Thoracic aorta (tissue), 2 donors: ENCODE data around the gene CCDC106. TPM values are rescaled to one million over a fixed set of nuclear protein-coding genes. Genes with fewer than 3 reads are reported as not detected.

Experiments used
- ATAC-seq: fragments of 150-250 bp; one replicate; pipeline ENCODE4 v1.8.0; 2017; ENCODE audit warnings: low read depth; ENCODE audit not compliant: insufficient number of reproducible peaks, low FRiP score
- DNase-seq: peaks from one replicate; pipeline ENCODE4 v3.0.0-alpha.2; 2020; ENCODE audit warnings: low spot score
- H3K27ac ChIP-seq, 2 donors: fragments of 200-600 bp; sonication (generic); 1 replicate in 1 of 2; 2 replicates in 1 of 2; pipeline ENCODE4 v1.5.1; 2016; ENCODE audit warnings: mild to moderate bottlenecking in 2 of 2, moderate library complexity in 2 of 2
- H3K27me3 ChIP-seq: fragments of 200-600 bp; sonication (generic); replicated peaks from 2 replicates; pipeline ENCODE4 v1.6.0; 2016; ENCODE audit warnings: mild to moderate bottlenecking; ENCODE audit not compliant: insufficient read depth
- H3K36me3 ChIP-seq: fragments of 200-600 bp; sonication (generic); one replicate; pipeline ENCODE4 v1.5.1; 2016
- H3K4me1 ChIP-seq, 2 donors: fragments of 200-600 bp; sonication (generic); 1 replicate in 1 of 2; 2 replicates in 1 of 2; pipeline versions ENCODE4 v1.5.1 to v1.6.0; 2016; ENCODE audit warnings: low read depth in 2 of 2, mild to moderate bottlenecking in 1 of 2; ENCODE audit not compliant: control insufficient read depth in 1 of 2
- H3K4me3 ChIP-seq: fragments of 200-600 bp; sonication (generic); 2 replicates; pipeline ENCODE4 v1.5.1; 2016; ENCODE audit warnings: mild to moderate bottlenecking
- H3K9me3 ChIP-seq: fragments of 200-600 bp; sonication (generic); 2 replicates; pipeline ENCODE4 v1.5.1; 2016
- total RNA-seq, 2 donors: library from RNA; depleted of rRNA; stranded (reverse); fragments of >200 nt; gene quantifications; one replicate each; pipeline versions ENCODE4 v1.1.0 to v1.2.3, GENCODE V29; 2016
- TF ChIP-seq, protein P1 (sequence below): fragments of 200-600 bp; sonication (generic); IDR thresholded peaks from one replicate; pipeline ENCODE4 v1.5.1; 2019; ENCODE audit warnings: antibody characterized with exemption

CCDC106 gene
- total RNA-seq, 2 donors from 2014 or later, result 10.5 to 14.8 TPM

DNA sequence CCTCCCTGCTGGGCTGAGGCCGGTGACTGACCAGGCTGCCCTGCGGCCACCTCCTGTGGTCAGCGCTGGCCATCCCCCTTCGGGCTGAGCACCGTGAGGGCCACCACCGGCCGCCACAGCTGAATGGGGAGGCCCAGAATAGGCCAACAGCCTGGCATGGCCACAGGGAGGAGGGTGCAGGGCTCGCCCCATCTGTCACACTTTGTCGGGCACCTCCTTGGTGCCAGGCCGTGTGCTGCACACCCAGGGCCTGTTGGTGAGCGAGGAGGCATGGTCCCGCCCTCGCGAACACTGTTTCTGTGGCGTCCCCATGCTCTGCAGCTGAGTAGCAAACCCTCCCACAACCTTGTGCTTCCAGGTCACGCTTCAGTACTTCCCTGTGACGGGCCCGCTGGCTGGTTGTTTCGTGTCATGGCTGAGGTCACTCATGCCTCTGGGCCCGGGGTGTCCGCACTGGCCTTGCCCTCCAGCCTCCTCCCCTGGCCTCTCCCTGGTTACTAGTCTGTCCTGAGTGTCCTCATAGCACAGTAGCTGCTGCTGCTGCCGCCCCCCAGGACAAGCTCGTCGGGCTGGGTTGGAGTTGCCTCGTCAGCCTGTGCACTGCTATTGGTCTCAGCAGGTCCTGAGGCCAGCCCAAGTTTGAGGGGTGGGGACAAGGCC is 42.2 kb downstream of the CCDC106 start:
- Histone ChIP-seq H3K4me3 (no peak overlapping the region), H3K36me3 (peaks cover 73% of the 10 kb centered on the region), H3K27me3 (no peaks in the 10 kb centered on the region), H3K9me3 (no peaks in the 10 kb centered on the region), H3K4me1 (no peaks in the 10 kb centered on the region), H3K27ac (no peak overlapping the region)
- DNase-seq (no peak), ATAC-seq (no peak)
- TF ChIP-seq, protein P1, sequence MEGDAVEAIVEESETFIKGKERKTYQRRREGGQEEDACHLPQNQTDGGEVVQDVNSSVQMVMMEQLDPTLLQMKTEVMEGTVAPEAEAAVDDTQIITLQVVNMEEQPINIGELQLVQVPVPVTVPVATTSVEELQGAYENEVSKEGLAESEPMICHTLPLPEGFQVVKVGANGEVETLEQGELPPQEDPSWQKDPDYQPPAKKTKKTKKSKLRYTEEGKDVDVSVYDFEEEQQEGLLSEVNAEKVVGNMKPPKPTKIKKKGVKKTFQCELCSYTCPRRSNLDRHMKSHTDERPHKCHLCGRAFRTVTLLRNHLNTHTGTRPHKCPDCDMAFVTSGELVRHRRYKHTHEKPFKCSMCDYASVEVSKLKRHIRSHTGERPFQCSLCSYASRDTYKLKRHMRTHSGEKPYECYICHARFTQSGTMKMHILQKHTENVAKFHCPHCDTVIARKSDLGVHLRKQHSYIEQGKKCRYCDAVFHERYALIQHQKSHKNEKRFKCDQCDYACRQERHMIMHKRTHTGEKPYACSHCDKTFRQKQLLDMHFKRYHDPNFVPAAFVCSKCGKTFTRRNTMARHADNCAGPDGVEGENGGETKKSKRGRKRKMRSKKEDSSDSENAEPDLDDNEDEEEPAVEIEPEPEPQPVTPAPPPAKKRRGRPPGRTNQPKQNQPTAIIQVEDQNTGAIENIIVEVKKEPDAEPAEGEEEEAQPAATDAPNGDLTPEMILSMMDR, result no peak

- Histone ChIP-seq H3K27me3 (no peaks in the 10 kb centered on the region), H3K36me3 (peaks cover 73% of the 10 kb centered on the region), H3K4me1 (no peaks in the 10 kb centered on the region), H3K9me3 (no peaks in the 10 kb centered on the region), H3K4me3 (no peak overlapping the region), H3K27ac (no peak overlapping the region)
- no peak for ATAC-seq
- TF ChIP-seq, protein P1, result no peak
- DNase-seq, result no peak
Observed at GRCh38 chr19:55690769-55691545, 42.9 kb downstream of the CCDC106 start.

- TF ChIP-seq, protein P1, result no peak
- H3K36me3 ChIP-seq, result peaks cover 78% of the 10 kb centered on the region
- H3K4me1 ChIP-seq, result no peaks in the 10 kb centered on the region
- no peaks in the 10 kb centered on the region for H3K9me3 ChIP-seq
- no peaks in the 10 kb centered on the region for H3K27me3 ChIP-seq
- no peak for DNase-seq
- no peak for ATAC-seq
- no peak overlapping the region for H3K27ac ChIP-seq
- H3K4me3 ChIP-seq, result no peak overlapping the region
Observed at GRCh38 chr19:55691561-55692481, 43.8 kb downstream of the CCDC106 start.

- Histone ChIP-seq H3K27me3 (no peaks in the 10 kb centered on the region), H3K27ac (no peak overlapping the region), H3K4me1 (no peaks in the 10 kb centered on the region), H3K4me3 (no peak overlapping the region), H3K36me3 (peaks cover 77% of the 10 kb centered on the region), H3K9me3 (no peaks in the 10 kb centered on the region)
- DNase-seq (no peak), ATAC-seq (no peak)
- TF ChIP-seq, protein P1, result no peak
Observed at GRCh38 chr19:55692681-55693081, 44.7 kb downstream of the CCDC106 start.
